Measurements from ENCODE around the gene YAP1.

DNA sequence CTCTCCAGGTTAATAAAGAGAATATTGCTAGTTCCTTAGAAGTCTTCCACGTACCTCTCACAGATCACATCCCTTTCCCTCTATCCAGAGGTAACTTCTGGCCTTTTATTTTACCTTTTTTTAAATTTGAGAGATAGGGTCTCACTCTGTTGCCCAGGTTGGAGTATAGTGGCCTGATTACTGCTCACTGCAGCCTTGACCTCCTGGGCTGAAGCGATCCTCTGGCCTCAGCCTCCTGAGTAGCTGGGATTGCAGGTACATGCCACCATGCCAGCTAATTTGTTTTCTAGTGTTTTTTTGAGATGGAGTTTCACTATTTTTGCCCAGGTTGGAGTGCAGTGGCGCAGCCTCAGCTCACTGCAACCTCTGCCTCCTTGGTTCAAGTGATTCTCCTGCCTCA lies 24.4 kb downstream of the YAP1 start:
- TF ChIP-seq POLR2A (IDR thresholded peaks at IDR 0.05; ENCODE audit: low read depth, low read length) (no peak), POLR2AphosphoS5 (IDR thresholded peaks at IDR 0.05; ENCODE audit: low read depth, low read length) (no peak), TAF1 (IDR thresholded peaks at IDR 0.05; ENCODE audit: low read depth, low read length) (no peak), SPI1 (IDR thresholded peaks at IDR 0.05; ENCODE audit: low read depth, low read length) (no peak), POU2F2 (IDR thresholded peaks at IDR 0.05; ENCODE audit: low read depth, low read length) (no peak)
